AG20443 (cell line): ENCODE measurements around the gene GRM1.

Source experiments
- DNase-seq: peaks from one replicate; pipeline ENCODE4 v3.0.0; 2012; ENCODE audit warnings: low spot score, mixed read lengths

The GRM1 gene

GRCh38 chr6:146472918-146473317 is 444.1 kb downstream of the GRM1 start:
- no peak for DNase-seq

GRCh38 chr6:146481527-146481926 is 452.7 kb downstream of the GRM1 start:
- DNase-seq = peak; percentile 11

- DNase-seq = no peak
These were observed 455.5 kb downstream of the GRM1 start for GRCh38 chr6:146484411-146484810.
